ENCODE data around the gene POMC.
"Not testable (repeated sequence)": the region's sequence is repeated elsewhere in the genome, so short reads cannot be mapped to it uniquely, and the experiment has no call there.

The POMC gene

GRCh38 chr2:25168256-25169072, at the start of gene POMC:
Gene POMC (minus strand): TSS chr2:25168580. CDS start chr2:25164772, 3,808 bp downstream.
- no peak for DNase-seq

GRCh38 chr2:25218100-25218499, 49.7 kb upstream of the POMC start:
- no peak for DNase-seq

- no peak for DNase-seq
Observed at GRCh38 chr2:25215948-25216679, 47.7 kb upstream of the POMC start.

- no peak for DNase-seq
Observed at GRCh38 chr2:25215232-25215631, 46.9 kb upstream of the POMC start.

GRCh38 chr2:25213229-25213628, 44.8 kb upstream of the POMC start:
- DNase-seq: no peak

GRCh38 chr2:25210923-25211322, 42.5 kb upstream of the POMC start:
- DNase-seq: not testable (repeated sequence)

GRCh38 chr2:25207078-25207545, 38.7 kb upstream of the POMC start:
- no peak for DNase-seq

GRCh38 chr2:25204190-25204838, 35.9 kb upstream of the POMC start:
- no peak for DNase-seq

GRCh38 chr2:25202275-25202674, 33.9 kb upstream of the POMC start:
- no peak for DNase-seq

- DNase-seq: no peak
Observed at GRCh38 chr2:25201794-25202193, 33.4 kb upstream of the POMC start.

GRCh38 chr2:25201265-25201664, 32.9 kb upstream of the POMC start:
- no peak for DNase-seq

- DNase-seq: no peak
Observed at GRCh38 chr2:25198576-25198975, 30.2 kb upstream of the POMC start.

- DNase-seq: no peak
Observed at GRCh38 chr2:25198209-25198525, 29.8 kb upstream of the POMC start.

- no peak for DNase-seq
Observed at GRCh38 chr2:25197336-25198208, 29.2 kb upstream of the POMC start.

- no peak for DNase-seq
Observed at GRCh38 chr2:25194576-25195122, 26.3 kb upstream of the POMC start.

GRCh38 chr2:25190536-25190935, 22.2 kb upstream of the POMC start:
- no peak for DNase-seq

GRCh38 chr2:25188405-25188804, 20.0 kb upstream of the POMC start:
- no peak for DNase-seq

- no peak for DNase-seq
Observed at GRCh38 chr2:25187729-25188350, 19.5 kb upstream of the POMC start.

GRCh38 chr2:25184254-25184653, 15.9 kb upstream of the POMC start:
- DNase-seq: no peak

- DNase-seq: no peak
Observed at GRCh38 chr2:25178976-25179375, 10.6 kb upstream of the POMC start.

GRCh38 chr2:25177211-25177611, 8.8 kb upstream of the POMC start:
- no peak for DNase-seq
